GM18951 (cell line): ENCODE data around the gene IFI44L.

Experiments
- POLR2A ChIP-seq: IDR thresholded peaks from 4 replicates; pipeline ENCODE4 v1.6.1; 2011; ENCODE audit warnings: mild to moderate bottlenecking; ENCODE audit not compliant: insufficient read length, insufficient read depth; ENCODE audit errors: extremely low read depth
- in situ Hi-C: fragments of 300-500 bp; cut with MboI; formaldehyde crosslinking; loops from one replicate; pipeline ENCODE4 v1.12.0; 2022; ENCODE audit warnings: low sequenced_read_pairs, mixed read lengths, inconsistent platforms; ENCODE audit not compliant: unreplicated experiment

The IFI44L gene

DNA sequence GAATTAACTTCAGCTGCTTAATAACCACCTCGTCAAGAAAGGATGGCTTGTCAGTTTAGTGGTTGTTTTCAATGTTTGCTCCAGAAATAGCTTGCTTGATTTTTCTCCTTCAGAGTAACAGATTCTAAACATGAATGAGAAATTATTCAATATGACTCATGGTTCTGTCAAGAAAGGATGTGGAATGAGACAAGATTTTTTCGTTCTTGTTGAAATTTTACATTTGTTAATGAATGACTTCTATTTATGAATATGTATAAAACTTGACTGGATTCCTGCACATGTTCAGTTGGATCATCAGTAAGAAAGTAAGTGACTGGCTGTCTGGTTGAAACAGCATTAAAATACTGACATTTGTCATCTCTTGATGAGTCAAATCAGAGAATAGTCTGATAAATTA, 67.7 kb downstream of the IFI44L start:
- no peak for TF ChIP-seq POLR2A
- in situ Hi-C loops, result loop anchor here (10.0 kb wide), 1 partner anchor 563 kb away; no protein-coding TSS in a partner anchor

- no peak for TF ChIP-seq POLR2A
Measured at GRCh38 chr1:78688697-78689096, 68.4 kb downstream of the IFI44L start.

GRCh38 chr1:78690516-78690915, 70.3 kb downstream of the IFI44L start:
- in situ Hi-C loops, result no loop called here
- no peak for TF ChIP-seq POLR2A

More at GRCh38 chr1:78688697-78689096, 68.4 kb downstream of the IFI44L start:
- in situ Hi-C loops, result loop anchor here (10.0 kb wide), 1 partner anchor 564 kb away; no protein-coding TSS in a partner anchor

DNA sequence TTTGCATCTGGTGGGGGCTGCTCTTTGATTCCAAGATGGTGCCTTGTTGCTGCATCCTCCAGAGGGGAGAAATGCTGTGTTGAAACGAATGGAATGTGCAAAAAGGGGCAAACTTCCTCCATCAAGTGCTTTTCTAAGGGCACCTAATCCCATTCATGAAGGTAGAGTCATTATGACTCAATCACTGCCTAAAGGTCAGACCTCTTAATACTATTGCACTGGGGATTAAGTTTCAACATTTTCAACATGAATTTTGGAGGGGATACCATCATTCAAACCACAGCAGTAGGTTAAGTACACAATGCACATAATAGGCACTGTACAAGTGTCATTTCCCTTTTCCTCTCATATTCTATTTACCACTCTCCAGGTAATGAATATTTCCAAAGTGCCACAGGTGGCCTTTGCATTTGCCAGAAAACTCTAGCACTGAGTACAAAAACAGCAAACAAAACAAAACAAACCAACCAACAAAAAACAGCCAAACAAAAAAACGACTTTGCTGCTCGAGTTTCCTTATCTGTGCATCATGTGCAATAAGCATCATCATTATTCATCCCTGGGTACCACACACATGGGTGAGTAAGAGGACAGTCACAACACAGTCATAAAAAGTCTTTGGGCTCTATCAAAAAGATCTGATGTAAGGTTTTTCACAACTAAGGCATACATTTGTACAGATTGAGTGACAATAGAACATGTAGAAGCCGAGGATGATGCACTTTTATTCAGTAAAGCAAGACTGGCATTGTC, 71.9 kb downstream of the IFI44L start:
- TF ChIP-seq POLR2A, result no peak
- in situ Hi-C loops, result no loop called here
